ENCODE results near the gene WIPF2.
"Not testable (repeated sequence)": the region's sequence is repeated elsewhere in the genome, so short reads cannot be mapped to it uniquely, and the experiment has no call there.

GRCh38 chr17:40299159-40299757 is 80.2 kb downstream of the WIPF2 start:
- not testable (repeated sequence) for TF ChIP-seq HMGXB4 (CRISPR knock-in tag; IDR thresholded peaks at IDR 0.05; ENCODE audit: borderline replicate concordance); POLR2A (IDR thresholded peaks at IDR 0.05; ENCODE audit: low read length); ELK1 (IDR thresholded peaks at IDR 0.05; ENCODE audit: low read depth, low read length); RCOR1 (IDR thresholded peaks at IDR 0.05; ENCODE audit: low read depth, low read length)
